GM12891 (cell line): ENCODE measurements around the gene BRDT.

ENCODE experiments used
- POLR2A ChIP-seq: IDR thresholded peaks from 2 replicates; pipeline ENCODE4 v1.6.1; 2011; ENCODE audit warnings: low read depth, low read length, control low read depth
- SPI1 ChIP-seq: IDR thresholded peaks from 2 replicates; pipeline ENCODE4 v1.6.1; 2011; ENCODE audit warnings: low read depth, low read length, control low read depth

GRCh38 chr1:92051948-92052347, 102.7 kb downstream of the BRDT start:
- TF ChIP-seq POLR2A (no peak), SPI1 (no peak)
